Dedifferentiated amniotic fluid mesenchymal stem cell (primary cell): ENCODE data around the gene MYH13.

Experiments
- DNase-seq: peaks from one replicate; pipeline ENCODE4 v3.0.0-alpha.2; 2016; ENCODE audit errors: extremely low spot score

The MYH13 gene

GRCh38 chr17:10344816-10345215 lies 28.0 kb downstream of the MYH13 start:
- DNase-seq = no peak

DNA sequence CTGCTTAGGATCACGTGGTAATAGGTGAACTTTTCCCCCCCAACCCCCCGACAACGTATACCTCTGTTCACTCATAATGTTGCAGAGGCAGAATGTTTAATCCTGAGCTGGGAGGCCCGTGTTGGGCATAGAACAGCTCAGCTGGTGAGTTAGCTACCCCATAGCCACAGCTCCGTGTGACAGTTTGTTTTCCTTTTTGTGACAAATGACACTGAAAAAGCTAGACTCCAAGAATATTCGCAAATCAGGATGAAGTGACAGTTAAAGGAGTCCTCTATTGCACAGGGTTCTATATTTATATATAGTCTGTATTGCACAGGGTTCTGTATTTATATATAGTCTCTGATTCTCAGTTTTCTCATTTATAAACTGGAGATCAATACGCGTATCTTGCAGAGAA lies 33.8 kb downstream of the MYH13 start:
- DNase-seq = no peak

DNA sequence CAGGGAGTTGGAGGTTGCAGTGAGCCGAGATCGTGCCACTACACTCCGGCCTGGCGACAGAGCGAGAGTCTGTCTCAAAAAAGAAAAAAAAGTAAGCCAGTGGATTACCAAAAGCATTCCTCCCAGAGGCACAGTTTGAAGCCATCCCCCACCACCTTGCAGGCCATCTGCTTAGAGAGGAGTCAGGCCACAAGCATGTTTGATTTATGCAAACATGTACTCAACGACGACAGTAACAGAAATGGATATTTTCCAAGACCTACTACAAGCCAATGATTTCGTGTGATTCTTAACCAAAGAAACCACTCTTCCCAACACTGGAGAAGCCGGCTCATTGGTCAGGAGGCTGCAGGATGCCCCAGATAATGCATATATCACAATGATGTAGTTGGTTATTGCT lies 34.8 kb downstream of the MYH13 start:
- no peak for DNase-seq

GRCh38 chr17:10337136-10337535 lies 35.7 kb downstream of the MYH13 start:
- DNase-seq = no peak

- DNase-seq = no peak
Measured at GRCh38 chr17:10336393-10336792, 36.4 kb downstream of the MYH13 start.

- no peak for DNase-seq
Measured at GRCh38 chr17:10332515-10332914, 40.3 kb downstream of the MYH13 start.

DNA sequence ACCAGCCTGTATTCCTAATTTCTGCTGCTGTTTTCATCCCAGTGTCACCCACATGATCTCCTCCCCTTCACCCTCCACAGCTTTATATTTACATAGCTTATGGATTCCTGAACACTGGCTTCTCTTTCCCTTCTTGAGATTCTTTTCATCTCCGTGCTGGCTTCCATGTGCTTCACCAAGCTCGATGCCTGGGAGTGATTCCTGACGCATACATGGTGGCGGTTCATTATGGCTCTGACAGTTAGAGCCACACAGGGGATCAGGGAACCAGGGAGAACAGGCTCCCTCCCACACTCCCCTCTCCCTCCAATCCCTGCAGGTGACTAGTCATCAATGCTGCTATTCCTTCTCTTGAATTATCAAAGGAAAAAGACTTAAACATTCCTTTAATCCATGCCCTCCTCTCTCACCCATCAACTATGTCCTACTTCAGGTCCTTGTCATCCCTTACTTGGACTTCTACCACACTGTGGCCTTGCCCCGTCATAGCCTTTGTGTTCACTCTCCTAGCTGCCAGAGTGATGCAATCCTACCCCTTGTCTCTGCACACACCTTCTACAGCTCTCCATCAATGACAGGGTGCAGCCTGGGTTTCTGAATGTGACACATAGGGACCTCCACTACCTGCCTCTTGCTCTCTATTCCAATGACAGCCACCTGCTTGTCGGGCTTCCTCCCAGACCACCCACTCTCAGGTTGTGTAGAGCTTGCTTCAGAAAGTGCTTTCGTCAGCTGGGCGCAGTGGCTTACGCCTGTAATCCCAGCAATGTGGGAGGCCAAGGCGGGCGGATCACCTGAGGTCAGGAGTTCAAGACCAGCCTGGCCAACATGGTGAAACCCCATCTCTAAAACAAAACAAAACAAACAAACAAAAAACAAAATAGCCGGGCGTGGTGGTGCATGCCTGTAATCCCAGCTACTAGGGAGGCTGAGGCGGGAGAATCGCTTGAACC lies 43.6 kb downstream of the MYH13 start:
- DNase-seq = no peak

DNA sequence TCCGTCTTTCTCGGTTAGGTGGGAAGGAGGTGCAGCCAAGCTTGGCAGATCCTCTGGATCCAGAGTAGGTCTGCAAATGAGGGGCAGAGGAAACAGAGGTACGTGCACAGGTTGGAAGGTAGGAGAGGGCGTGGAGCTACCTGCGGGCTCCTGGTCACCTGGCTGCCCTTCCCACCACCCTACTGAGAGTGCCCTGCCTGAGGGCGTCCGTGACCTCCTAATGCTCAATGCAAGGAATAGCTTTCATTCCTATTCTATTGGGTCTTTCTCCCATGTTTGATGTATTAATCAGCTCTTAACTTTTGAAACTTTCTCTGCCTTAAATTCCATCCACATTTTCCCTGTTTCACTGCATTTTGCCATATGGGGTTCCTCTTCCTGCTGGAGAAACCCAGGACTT lies 44.6 kb downstream of the MYH13 start:
- no peak for DNase-seq

DNA sequence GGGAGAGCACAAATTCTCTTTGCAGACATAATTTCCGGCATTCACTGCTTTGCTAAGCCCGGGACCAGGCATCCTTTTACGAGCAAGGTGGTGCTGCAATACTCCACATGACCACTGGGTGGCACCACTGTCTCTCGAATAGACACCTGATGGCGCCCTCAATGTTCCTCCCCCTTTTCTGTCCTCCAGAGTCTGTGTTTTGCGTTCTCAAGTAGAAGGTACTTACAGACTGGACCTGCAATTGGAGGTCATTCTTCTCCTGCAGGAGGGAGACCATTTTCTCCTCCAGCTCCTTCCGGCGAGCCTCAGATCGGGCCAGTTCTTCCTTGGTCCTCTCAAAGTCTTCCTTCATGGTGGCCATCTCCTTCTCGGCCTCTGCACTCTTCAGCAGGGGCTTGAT lies 45.2 kb downstream of the MYH13 start:
- peak; percentile 68 for DNase-seq

GRCh38 chr17:10325031-10325695 lies 47.6 kb downstream of the MYH13 start:
- DNase-seq = no peak

DNA sequence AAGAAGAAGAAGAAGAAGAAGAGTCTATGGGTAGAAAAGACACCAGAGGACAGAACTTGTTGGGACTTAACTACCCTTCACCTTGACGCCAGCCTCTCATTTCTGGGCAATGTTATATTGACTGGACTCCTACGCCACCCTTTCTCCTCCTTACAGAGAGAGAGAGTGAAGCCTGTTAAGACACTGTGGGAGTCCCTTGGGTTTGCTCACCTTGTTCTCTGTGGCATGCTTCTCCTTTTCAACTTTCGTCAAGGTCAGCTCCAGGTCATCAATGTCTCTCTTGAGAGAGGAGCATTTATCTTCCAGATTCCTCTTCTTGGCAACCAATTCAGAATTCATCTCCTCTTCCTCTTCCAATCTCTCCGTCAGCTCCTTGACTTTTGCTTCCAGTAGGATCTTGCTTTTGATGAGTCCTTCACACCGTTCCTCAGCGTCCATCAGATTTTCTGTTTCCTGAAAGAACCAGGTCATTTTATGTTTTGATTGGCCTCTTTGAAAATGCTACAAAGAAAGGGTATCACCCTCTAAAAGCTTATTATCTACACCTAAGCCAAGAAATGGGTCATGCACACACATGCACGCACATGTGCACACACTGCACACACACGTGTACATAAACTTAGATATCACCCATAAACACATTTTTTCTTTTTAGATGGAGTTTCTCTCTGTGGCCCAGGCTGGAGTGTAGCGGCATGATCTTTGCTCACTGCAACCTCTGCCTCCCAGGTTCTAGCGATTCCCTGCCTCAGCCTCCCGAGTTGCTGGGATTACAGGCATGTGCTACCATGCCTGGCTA lies 48.8 kb downstream of the MYH13 start:
- DNase-seq = no peak

DNA sequence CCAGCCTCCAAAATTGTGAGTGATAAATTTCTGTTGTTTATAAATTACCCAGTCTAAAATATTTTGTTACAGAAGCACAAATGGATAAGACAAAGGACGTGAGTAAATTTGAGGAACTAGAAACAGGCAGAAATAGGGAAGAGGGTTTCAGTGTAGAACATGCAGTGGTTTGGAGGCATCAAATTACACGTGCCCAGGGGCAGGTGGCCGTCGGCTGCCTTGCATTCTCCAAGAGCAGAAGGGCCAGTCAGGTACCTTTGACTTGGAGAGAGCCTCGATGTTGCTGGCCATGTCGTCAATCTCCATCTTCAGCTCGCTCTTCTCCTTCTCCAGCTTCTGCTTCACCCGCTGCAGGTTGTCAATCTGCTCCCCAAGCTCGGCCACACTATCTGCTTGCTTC lies 54.3 kb downstream of the MYH13 start:
- no peak for DNase-seq

DNA sequence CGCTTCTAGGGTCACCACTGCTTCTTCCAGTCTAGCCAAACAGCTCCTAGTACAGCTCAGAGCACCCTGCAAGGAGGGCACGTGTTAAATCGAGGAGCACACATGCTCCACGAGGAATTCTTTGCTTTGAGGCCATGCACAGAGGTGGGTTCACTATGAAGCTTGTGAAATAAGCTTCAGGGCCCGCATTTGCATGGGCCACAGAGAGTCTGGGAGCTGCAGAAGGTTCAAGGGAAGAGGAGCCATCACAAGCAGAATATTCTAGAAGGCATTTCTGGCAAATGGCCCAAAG lies 55.3 kb downstream of the MYH13 start:
- DNase-seq = no peak

DNA sequence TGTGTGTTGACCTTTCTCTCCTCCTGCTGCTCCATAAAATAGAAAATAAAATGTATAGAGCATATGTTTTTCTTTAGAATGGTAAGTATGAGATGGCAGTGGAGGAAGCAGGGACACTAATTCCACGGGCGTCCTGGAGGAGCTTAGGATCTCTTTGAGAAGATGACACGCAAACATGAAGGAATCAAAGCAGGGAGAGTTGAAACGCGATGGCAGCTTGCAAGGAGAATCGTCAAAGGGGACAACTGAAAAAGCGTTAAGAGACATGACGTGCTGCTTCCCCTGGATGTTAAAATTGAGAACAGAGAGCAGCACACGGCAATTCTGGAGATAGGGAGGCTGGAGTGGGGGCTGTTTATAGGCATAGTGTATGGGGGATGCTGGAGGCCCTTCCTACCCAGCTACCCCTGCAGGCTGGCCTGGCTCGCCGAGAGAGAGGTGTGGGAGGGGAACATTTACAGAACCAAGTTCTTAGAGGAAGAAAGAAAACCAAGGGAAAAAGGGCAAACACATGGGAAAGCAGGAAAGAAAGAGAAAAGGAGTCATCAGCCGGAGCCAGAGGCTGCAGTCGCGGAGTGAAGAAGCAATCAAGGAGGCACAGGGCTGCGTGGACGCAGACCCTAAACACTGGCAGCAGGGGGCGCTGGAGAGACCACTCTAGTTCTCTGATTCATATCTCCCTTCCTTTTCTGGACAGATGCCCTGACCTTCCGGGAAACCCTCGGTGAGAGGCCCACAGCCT lies 55.8 kb downstream of the MYH13 start:
- peak; percentile 45 for DNase-seq

GRCh38 chr17:10314329-10314728 lies 58.5 kb downstream of the MYH13 start:
- DNase-seq = no peak

GRCh38 chr17:10313037-10313672 lies 59.7 kb downstream of the MYH13 start:
- no peak for DNase-seq

DNA sequence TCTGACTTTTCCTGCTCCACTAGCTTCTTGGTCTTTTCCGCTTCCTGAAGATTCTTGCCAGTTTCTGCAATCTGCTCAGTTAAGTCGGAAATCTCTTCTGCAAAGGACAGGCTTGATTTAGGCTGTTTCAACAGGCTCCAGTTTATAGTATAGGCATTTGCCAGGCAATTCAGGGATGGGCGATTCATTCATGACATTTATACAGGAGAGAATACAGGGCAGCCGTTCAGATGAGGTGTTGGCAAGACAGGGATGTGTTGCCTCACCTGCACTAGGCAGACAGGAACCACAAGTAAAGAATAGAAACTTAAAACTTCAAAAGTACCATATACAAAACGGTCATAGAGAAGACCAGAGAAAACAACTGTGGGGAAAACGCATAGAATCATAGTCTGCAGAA lies 61.7 kb downstream of the MYH13 start:
- DNase-seq = no peak

GRCh38 chr17:10309003-10309974 lies 63.5 kb downstream of the MYH13 start:
- no peak for DNase-seq

DNA sequence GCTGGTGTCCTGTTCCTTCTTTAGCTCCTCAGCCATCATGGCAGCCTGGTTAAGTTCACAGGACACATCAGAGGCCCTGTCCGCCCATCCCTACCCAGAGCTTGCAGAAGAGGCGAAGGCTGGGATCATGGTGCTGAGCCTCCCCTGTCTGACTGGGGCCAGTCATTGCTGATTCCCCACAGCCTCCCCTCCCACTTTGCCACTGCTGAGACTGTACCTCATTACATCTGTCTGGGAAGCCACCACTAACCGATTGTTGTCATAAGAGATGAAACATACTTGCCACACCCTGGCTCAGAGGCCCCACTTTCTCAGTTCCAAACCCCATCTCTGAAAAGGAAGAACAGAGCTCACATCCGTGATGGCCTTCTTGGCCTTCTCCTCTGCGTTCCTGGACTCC lies 66.2 kb downstream of the MYH13 start:
- no peak for DNase-seq

DNA sequence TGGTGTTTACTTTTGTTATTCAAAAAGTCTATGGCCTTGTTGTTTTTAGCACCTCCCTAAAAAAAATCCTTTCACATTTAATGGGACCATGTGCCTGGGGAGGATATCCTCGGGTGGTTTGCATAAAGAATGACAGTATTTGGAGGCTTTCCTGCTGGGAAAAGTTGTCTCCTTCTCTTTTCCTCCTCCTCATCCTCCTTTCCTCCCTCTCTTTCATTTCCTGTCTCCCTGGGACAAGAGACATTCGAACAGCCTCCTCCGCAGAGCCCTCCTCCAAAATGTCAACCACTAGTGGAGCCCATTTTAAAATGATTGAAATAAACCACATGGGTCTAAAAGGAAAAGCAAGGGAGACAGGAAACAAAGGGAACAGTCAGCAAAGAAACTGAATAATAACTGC lies 67.4 kb downstream of the MYH13 start:
- DNase-seq = no peak
